Gastrocnemius medialis (tissue), 4 donors: ENCODE data around the gene SMARCAD1.

Experiments
- POLR2A ChIP-seq, 2 donors: fragments of 450-650 bp; IDR thresholded peaks; one replicate each; pipeline ENCODE4 v1.6.1; 2017; ENCODE audit warnings: antibody characterized with exemption in 2 of 2, mild to moderate bottlenecking in 2 of 2, moderate library complexity in 2 of 2
- TF ChIP-seq, protein P1 (sequence below), 5 experiments: fragments of 450-650 bp in 3 of 5; fragments of 200-600 bp in 2 of 5; sonication (generic) in 2 of 5; IDR thresholded peaks in 4 of 5; conservative IDR thresholded peaks in 1 of 5; 1 replicate in 4 of 5; 2 replicates in 1 of 5; pipeline ENCODE4 v1.5.1; 2016 to 2019; ENCODE audit warnings: antibody characterized with exemption in 5 of 5, mild to moderate bottlenecking in 3 of 5, moderate library complexity in 3 of 5

GRCh38 chr4:94177822-94178221 is 29.8 kb upstream of the SMARCAD1 start:
- TF ChIP-seq, protein P1, sequence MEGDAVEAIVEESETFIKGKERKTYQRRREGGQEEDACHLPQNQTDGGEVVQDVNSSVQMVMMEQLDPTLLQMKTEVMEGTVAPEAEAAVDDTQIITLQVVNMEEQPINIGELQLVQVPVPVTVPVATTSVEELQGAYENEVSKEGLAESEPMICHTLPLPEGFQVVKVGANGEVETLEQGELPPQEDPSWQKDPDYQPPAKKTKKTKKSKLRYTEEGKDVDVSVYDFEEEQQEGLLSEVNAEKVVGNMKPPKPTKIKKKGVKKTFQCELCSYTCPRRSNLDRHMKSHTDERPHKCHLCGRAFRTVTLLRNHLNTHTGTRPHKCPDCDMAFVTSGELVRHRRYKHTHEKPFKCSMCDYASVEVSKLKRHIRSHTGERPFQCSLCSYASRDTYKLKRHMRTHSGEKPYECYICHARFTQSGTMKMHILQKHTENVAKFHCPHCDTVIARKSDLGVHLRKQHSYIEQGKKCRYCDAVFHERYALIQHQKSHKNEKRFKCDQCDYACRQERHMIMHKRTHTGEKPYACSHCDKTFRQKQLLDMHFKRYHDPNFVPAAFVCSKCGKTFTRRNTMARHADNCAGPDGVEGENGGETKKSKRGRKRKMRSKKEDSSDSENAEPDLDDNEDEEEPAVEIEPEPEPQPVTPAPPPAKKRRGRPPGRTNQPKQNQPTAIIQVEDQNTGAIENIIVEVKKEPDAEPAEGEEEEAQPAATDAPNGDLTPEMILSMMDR (IDR thresholded peaks at IDR 0.05 in 4 of 5, conservative IDR thresholded peaks at IDR 0.05 in 1 of 5): no peak
- TF ChIP-seq POLR2A (IDR thresholded peaks at IDR 0.05): no peak
